Measurements from ENCODE around the gene CCDC152.

CCDC152 gene

GRCh38 chr5:42740920-42741319, 15.7 kb upstream of the CCDC152 start:
- TF ChIP-seq CTCF (IDR thresholded peaks at IDR 0.05; ENCODE audit: insufficient read depth, low read length) (no peak), GABPA (IDR thresholded peaks at IDR 0.05; ENCODE audit: low read depth) (no peak), POLR2AphosphoS5 (IDR thresholded peaks at IDR 0.05; ENCODE audit: low read depth) (no peak), SPI1 (IDR thresholded peaks at IDR 0.05; ENCODE audit: borderline replicate concordance, low read depth) (no peak)
- TF ChIP-seq, protein P1, sequence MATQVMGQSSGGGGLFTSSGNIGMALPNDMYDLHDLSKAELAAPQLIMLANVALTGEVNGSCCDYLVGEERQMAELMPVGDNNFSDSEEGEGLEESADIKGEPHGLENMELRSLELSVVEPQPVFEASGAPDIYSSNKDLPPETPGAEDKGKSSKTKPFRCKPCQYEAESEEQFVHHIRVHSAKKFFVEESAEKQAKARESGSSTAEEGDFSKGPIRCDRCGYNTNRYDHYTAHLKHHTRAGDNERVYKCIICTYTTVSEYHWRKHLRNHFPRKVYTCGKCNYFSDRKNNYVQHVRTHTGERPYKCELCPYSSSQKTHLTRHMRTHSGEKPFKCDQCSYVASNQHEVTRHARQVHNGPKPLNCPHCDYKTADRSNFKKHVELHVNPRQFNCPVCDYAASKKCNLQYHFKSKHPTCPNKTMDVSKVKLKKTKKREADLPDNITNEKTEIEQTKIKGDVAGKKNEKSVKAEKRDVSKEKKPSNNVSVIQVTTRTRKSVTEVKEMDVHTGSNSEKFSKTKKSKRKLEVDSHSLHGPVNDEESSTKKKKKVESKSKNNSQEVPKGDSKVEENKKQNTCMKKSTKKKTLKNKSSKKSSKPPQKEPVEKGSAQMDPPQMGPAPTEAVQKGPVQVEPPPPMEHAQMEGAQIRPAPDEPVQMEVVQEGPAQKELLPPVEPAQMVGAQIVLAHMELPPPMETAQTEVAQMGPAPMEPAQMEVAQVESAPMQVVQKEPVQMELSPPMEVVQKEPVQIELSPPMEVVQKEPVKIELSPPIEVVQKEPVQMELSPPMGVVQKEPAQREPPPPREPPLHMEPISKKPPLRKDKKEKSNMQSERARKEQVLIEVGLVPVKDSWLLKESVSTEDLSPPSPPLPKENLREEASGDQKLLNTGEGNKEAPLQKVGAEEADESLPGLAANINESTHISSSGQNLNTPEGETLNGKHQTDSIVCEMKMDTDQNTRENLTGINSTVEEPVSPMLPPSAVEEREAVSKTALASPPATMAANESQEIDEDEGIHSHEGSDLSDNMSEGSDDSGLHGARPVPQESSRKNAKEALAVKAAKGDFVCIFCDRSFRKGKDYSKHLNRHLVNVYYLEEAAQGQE (IDR thresholded peaks at IDR 0.05; ENCODE audit: insufficient replicate concordance, low read depth): no peak
- no peak for DNase-seq (ENCODE audit: low read depth in 1 of 2, low spot score in 1 of 2)
- Histone ChIP-seq H3K27me3 (ENCODE audit: insufficient read depth, poor library complexity, severe bottlenecking) (no peaks in the 10 kb centered on the region), H3K4me3 (replicated peaks; ENCODE audit: insufficient read depth, low read length) (no peak overlapping the region), H3K27ac (replicated peaks) (no peak overlapping the region)

DNA sequence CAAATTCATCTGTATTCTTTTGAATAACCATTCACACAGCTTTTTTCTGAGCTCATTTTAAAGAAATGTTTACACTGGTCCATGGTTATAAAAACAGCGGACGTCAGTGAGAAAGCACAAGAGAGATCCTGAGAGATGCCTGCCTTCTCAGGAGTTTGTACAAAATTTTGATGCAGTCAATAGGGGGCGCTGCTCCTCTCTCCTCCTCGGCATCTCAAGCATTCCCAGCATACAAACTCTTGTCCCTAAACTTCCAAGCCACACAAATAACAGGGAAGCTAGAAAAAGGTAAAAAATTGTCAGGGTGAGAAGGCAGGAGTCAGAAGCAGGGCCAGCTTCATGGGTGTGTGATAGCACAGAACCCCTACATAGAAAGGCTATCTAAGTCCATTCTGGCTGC, 11.2 kb upstream of the CCDC152 start:
- H3K27ac ChIP-seq (replicated peaks): no peak overlapping the region
- no peaks in the 10 kb centered on the region for H3K27me3 ChIP-seq (ENCODE audit: insufficient read depth, poor library complexity, severe bottlenecking)
- no peak for TF ChIP-seq CTCF (IDR thresholded peaks at IDR 0.05; ENCODE audit: insufficient read depth, low read length)
- TF ChIP-seq, protein P1 (IDR thresholded peaks at IDR 0.05; ENCODE audit: insufficient replicate concordance, low read depth): no peak
- TF ChIP-seq GABPA (IDR thresholded peaks at IDR 0.05; ENCODE audit: low read depth): no peak
- TF ChIP-seq POLR2AphosphoS5 (IDR thresholded peaks at IDR 0.05; ENCODE audit: low read depth): no peak
- no peak for TF ChIP-seq SPI1 (IDR thresholded peaks at IDR 0.05; ENCODE audit: borderline replicate concordance, low read depth)
- DNase-seq (ENCODE audit: low read depth in 1 of 2, low spot score in 1 of 2): no peak
- no peak overlapping the region for H3K4me3 ChIP-seq (replicated peaks; ENCODE audit: insufficient read depth, low read length)

DNA sequence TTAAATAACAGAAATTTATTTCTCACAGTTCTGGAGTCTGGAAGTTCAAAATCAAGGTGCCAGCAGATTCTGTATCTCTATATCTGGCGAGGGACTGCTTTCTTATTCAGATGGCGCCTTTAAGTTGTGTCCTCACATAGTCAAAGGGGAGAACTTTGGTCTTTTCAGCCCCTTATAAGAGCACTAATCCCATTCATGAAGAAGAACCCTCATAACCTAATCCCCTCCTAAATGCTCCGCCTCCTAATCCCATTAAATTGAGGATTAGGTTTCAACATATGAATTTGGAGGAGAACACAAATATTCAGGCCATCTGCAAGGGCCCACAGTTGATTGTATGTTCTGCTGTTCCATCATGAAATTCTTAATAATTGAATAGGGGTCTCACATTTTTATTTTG, 10.8 kb upstream of the CCDC152 start:
- H3K27ac ChIP-seq (replicated peaks): no peak overlapping the region
- no peak for TF ChIP-seq POLR2AphosphoS5 (IDR thresholded peaks at IDR 0.05; ENCODE audit: low read depth)
- no peak for TF ChIP-seq CTCF (IDR thresholded peaks at IDR 0.05; ENCODE audit: insufficient read depth, low read length)
- TF ChIP-seq GABPA (IDR thresholded peaks at IDR 0.05; ENCODE audit: low read depth): no peak
- TF ChIP-seq, protein P1 (IDR thresholded peaks at IDR 0.05; ENCODE audit: insufficient replicate concordance, low read depth): no peak
- no peak for TF ChIP-seq SPI1 (IDR thresholded peaks at IDR 0.05; ENCODE audit: borderline replicate concordance, low read depth)
- no peak overlapping the region for H3K4me3 ChIP-seq (replicated peaks; ENCODE audit: insufficient read depth, low read length)
- H3K27me3 ChIP-seq (ENCODE audit: insufficient read depth, poor library complexity, severe bottlenecking): no peaks in the 10 kb centered on the region
- no peak for DNase-seq (ENCODE audit: low read depth in 1 of 2, low spot score in 1 of 2)

All from HL-60 (cell line).